Colonic mucosa (tissue), 4 donors: Measurements from ENCODE around the gene NFYA. TPM values are rescaled to one million over a fixed set of nuclear protein-coding genes. Genes with fewer than 3 reads are reported as not detected.

Experiments used
- DNase-seq: peaks from one replicate; pipeline ENCODE4 v3.0.0-alpha.2; 2020
- H3K27ac ChIP-seq: fragments of 200-600 bp; one replicate; pipeline ENCODE4 v1.8.0; 2021
- H3K27me3 ChIP-seq: fragments of 200-600 bp; one replicate; pipeline ENCODE4 v1.8.0; 2021
- H3K36me3 ChIP-seq: fragments of 200-600 bp; one replicate; pipeline ENCODE4 v1.8.0; 2021
- H3K4me1 ChIP-seq: fragments of 200-600 bp; one replicate; pipeline ENCODE4 v1.8.0; 2021; ENCODE audit warnings: mild to moderate bottlenecking
- H3K4me3 ChIP-seq: fragments of 200-600 bp; one replicate; pipeline ENCODE4 v1.8.0; 2021
- H3K9ac ChIP-seq, 2 donors: one replicate each; pipeline ENCODE4 v1.7.0; 2013; ENCODE audit warnings: control low read depth in 2 of 2, low read depth in 2 of 2, low read length in 2 of 2
- H3K9me3 ChIP-seq: fragments of 200-600 bp; one replicate; pipeline ENCODE4 v1.8.0; 2021
- intact Hi-C: fragments of 100-400 bp; cut with DNase I; formaldehyde crosslinking; loops from one replicate; pipeline ENCODE4 v1.14.1; 2022
- total RNA-seq, 2 donors: library from RNA; stranded (reverse); fragmentation: NEBNext Ultra II Directional in 1 of 2; extraction: Animal tissue kit (Norgen Biotek cat#: 25700) in 1 of 2; gene quantifications; one replicate each; pipeline ENCODE4 v1.2.1, GENCODE V29; 2021
- TF ChIP-seq, protein P1 (sequence below): fragments of 200-600 bp; IDR thresholded peaks from one replicate; pipeline ENCODE4 v1.8.0; 2022; ENCODE audit warnings: antibody characterized with exemption, mild to moderate bottlenecking
- donor health status: healthy.
- donor health status: DM: no; HTN: no; CAD: no.
- donor health status: DM: no; HTN: no; CAD: no.

Gene NFYA
- total RNA-seq, 2 donors from 2014 or later = 21.2 to 24.5 TPM

DNA sequence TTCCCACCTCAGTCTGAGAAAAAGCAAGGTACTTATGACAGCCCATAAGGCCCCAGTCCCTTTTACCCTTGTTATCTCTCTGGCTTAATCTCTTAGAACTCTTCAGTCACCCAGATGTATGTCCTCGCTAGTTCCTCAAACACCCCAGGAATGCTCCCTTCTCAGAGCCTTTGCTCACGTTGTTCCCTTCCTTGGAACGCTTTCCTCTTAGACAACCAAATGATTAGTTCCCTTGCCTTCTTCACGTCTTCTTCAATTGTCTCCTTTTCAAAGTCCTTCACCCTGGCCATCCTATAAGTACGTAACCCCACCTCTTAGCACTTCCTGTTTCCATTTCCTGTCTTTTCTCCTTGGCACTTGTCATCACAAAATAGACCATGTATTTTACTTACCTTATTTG lies 20.9 kb upstream of the NFYA start:
- no peaks in the 10 kb centered on the region for H3K36me3 ChIP-seq
- H3K27me3 ChIP-seq = no peaks in the 10 kb centered on the region
- H3K4me1 ChIP-seq = no peaks in the 10 kb centered on the region
- H3K4me3 ChIP-seq = no peak overlapping the region
- intact Hi-C loops = no loop called here
- TF ChIP-seq, protein P1, sequence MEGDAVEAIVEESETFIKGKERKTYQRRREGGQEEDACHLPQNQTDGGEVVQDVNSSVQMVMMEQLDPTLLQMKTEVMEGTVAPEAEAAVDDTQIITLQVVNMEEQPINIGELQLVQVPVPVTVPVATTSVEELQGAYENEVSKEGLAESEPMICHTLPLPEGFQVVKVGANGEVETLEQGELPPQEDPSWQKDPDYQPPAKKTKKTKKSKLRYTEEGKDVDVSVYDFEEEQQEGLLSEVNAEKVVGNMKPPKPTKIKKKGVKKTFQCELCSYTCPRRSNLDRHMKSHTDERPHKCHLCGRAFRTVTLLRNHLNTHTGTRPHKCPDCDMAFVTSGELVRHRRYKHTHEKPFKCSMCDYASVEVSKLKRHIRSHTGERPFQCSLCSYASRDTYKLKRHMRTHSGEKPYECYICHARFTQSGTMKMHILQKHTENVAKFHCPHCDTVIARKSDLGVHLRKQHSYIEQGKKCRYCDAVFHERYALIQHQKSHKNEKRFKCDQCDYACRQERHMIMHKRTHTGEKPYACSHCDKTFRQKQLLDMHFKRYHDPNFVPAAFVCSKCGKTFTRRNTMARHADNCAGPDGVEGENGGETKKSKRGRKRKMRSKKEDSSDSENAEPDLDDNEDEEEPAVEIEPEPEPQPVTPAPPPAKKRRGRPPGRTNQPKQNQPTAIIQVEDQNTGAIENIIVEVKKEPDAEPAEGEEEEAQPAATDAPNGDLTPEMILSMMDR = no peak
- H3K9me3 ChIP-seq = no peaks in the 10 kb centered on the region
- H3K27ac ChIP-seq = no peak overlapping the region
- no peak overlapping the region for H3K9ac ChIP-seq
- DNase-seq = no peak

DNA sequence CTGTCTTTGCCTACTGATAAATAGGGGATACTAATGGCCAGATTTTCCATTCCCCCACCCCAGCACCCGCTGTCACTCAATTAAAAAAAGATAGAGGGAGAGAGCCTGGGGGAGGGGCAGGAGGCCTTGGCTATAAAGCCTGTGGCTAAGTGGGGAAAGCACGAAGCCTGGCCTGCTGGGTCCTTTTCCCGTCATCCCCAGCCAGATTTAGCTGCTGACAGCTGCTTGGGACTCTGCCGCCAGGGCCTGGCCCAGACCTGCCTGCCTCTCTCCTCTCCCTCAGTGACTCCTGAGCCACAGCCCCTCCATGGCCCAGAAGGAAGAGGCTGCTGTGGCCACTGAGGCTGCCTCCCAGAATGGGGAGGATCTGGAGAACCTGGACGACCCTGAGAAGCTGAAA lies 19.7 kb upstream of the NFYA start, which contains the start of gene APOBEC2:
Gene APOBEC2 (plus strand): TSS at position 162 of the 400 bp plus-strand sequence. CDS start 146 bp downstream, at position 308.
- Histone ChIP-seq H3K4me1 (no peaks in the 10 kb centered on the region), H3K27ac (no peak within 1 kb of the TSS), H3K27me3 (no peaks in the 10 kb centered on the region), H3K9ac (no peak within 1 kb of the TSS), H3K4me3 (no peak within 1 kb of the TSS), H3K36me3 (no peaks in the 10 kb centered on the region), H3K9me3 (no peaks in the 10 kb centered on the region)
- intact Hi-C loops = no loop called here
- TF ChIP-seq, protein P1 = no peak
- DNase-seq = no peak

DNA sequence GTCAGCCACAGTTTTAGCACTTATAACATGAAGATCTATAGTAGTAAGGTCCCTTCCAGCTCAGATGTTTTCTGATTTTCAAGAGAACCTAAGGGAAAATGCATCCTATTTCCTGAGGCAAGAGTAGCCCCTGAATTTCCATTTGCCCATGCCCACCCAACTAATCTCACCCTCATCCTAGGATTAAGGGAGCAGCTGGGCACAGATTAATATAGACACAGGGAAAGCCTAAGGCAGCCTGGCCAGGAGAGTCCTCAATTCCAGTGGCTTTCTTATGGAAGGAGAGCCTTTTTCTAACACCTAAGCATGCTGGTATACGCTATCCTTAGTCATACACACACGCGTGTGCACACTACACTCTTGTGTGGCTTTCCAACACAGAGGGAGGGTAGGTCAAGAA lies 18.3 kb upstream of the NFYA start:
- H3K27me3 ChIP-seq = no peaks in the 10 kb centered on the region

DNA sequence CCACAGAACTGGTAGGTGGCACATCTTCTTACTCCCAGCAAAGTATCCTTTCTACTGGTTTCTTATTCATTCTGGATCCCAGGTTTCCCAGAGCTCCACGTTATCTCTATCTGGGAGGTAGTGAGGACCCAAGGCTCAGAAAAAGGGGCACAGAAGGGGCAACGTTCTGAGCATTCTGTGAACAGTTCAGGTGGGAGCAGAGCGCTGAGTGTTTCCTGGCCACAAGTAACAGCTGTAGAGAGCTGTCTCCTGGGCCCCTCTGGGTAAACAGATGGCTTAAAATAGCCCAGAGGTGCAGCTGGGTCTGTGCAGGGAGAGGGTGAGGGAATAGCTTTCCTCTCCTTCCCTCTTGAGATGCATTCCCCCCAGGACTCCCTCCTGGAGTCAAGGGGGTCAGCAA lies 17.6 kb upstream of the NFYA start:
- Histone ChIP-seq H3K4me1 (peaks cover 5% of the 10 kb centered on the region), H3K4me3 (no peak overlapping the region), H3K9ac (no peak overlapping the region), H3K27me3 (no peaks in the 10 kb centered on the region), H3K36me3 (no peaks in the 10 kb centered on the region), H3K27ac (no peak overlapping the region), H3K9me3 (no peaks in the 10 kb centered on the region)
- TF ChIP-seq, protein P1 = no peak
- DNase-seq = no peak
- intact Hi-C loops = no loop called here

More for the DNA sequence above, 18.3 kb upstream of the NFYA start:
- Histone ChIP-seq H3K4me1 (peaks cover 5% of the 10 kb centered on the region), H3K36me3 (no peaks in the 10 kb centered on the region), H3K9ac (no peak overlapping the region), H3K4me3 (no peak overlapping the region), H3K27ac (no peak overlapping the region), H3K9me3 (no peaks in the 10 kb centered on the region)
- no peak for DNase-seq
- intact Hi-C loops = no loop called here
- TF ChIP-seq, protein P1 = no peak

DNA sequence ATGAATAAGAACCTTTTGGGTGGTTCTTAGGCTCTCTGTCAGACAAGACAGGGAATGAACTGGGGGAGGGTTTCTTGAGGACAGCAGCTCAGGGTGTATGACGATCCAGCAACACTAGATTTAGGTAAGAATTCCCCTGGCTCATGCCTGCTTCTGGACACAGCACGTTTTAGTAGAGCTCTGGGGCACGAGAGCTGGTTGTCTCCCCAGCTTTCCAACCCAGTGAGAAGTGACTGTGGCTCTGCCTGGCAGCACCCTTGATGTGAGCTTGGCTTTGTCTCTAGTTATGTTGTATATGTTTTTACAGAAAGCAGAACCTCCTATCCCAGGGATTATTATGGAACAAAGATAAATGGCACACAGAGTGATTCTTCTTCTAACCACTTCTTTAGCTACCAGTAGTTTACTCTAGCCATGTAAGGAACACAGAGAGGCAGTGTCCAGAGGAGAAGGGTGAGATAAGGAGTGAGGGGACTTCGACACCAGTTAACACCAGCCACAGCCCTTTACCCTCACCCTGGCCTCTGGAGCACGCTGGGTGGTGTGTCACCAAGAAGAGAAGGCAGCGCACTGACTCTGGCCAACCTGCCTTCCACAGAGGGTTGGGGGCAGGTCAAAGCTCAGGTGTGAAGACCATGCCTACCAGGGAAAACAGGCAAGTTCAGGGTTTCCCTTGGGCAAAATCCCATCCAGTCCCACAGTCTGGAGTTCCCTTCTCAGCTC lies 15.8 kb upstream of the NFYA start:
- H3K4me1 ChIP-seq = peaks cover 5% of the 10 kb centered on the region
- H3K9ac ChIP-seq = no peak overlapping the region
- H3K27me3 ChIP-seq = no peaks in the 10 kb centered on the region
- TF ChIP-seq, protein P1 = no peak
- H3K27ac ChIP-seq = no peak overlapping the region
- H3K36me3 ChIP-seq = no peaks in the 10 kb centered on the region
- H3K4me3 ChIP-seq = no peak overlapping the region
- intact Hi-C loops = no loop called here
- DNase-seq = no peak
- no peaks in the 10 kb centered on the region for H3K9me3 ChIP-seq
